ENCODE measurements around the gene PTPRJ. TPM values are rescaled to one million over a fixed set of nuclear protein-coding genes. Genes with fewer than 3 reads are reported as not detected.
A peak's percentile ranks its signal among the peaks of the same experiment; 100 is the strongest.

Gene PTPRJ
- total RNA-seq, 4 donors from 2014 or later = 9.8 to 17.8 (median 14.2) TPM

- TF ChIP-seq CTCF (IDR thresholded peaks at IDR 0.05) = no peak
- no peak for ATAC-seq (ENCODE audit: low FRiP score)
- no peak for DNase-seq (ENCODE audit: low spot score)
Measured at GRCh38 chr11:48079596-48079995, 99.2 kb downstream of the PTPRJ start.

- ATAC-seq (ENCODE audit: low FRiP score) = no peak
- TF ChIP-seq CTCF (IDR thresholded peaks at IDR 0.05) = no peak
- no peak for DNase-seq (ENCODE audit: low spot score)
Measured at GRCh38 chr11:48080301-48080861, 100.0 kb downstream of the PTPRJ start.

- no peak for DNase-seq (ENCODE audit: low spot score)
- ATAC-seq (ENCODE audit: low FRiP score) = peak; percentile 75
- TF ChIP-seq CTCF (IDR thresholded peaks at IDR 0.05) = no peak
Measured at GRCh38 chr11:48081151-48082010, 101.0 kb downstream of the PTPRJ start.

- ATAC-seq (ENCODE audit: low FRiP score) = no peak
- no peak for DNase-seq (ENCODE audit: low spot score)
- TF ChIP-seq CTCF (IDR thresholded peaks at IDR 0.05) = no peak
Measured at GRCh38 chr11:48082771-48083170, 102.4 kb downstream of the PTPRJ start.

GRCh38 chr11:48083421-48083820 lies 103.1 kb downstream of the PTPRJ start:
- no peak for TF ChIP-seq CTCF (IDR thresholded peaks at IDR 0.05)
- DNase-seq (ENCODE audit: low spot score) = no peak
- ATAC-seq (ENCODE audit: low FRiP score) = no peak

GRCh38 chr11:48085688-48086087 lies 105.3 kb downstream of the PTPRJ start:
- DNase-seq (ENCODE audit: low spot score) (no peak), ATAC-seq (ENCODE audit: low FRiP score) (no peak)
- TF ChIP-seq CTCF (IDR thresholded peaks at IDR 0.05) = no peak

- no peak for TF ChIP-seq CTCF (IDR thresholded peaks at IDR 0.05)
- DNase-seq (ENCODE audit: low spot score) (no peak), ATAC-seq (ENCODE audit: low FRiP score) (no peak)
Measured at GRCh38 chr11:48087422-48087821, 107.1 kb downstream of the PTPRJ start.
